GM18499 (cell line): ENCODE results near the gene CCDC69.
A peak's percentile ranks its signal among the peaks of the same experiment; 100 is the strongest.

Source experiments
- ATAC-seq: cut with Tn5 transposase; IDR thresholded peaks from one replicate; pipeline ENCODE4 v1.9.1; 2021; ENCODE audit warnings: moderate number of reproducible peaks; ENCODE audit not compliant: insufficient read depth, unreplicated experiment

Gene CCDC69

GRCh38 chr5:151224372-151224771 lies 480 bp upstream of the CCDC69 start:
- ATAC-seq: no peak

- no peak for ATAC-seq
Observed at GRCh38 chr5:151222790-151223446, 974 bp downstream of the CCDC69 start.

DNA sequence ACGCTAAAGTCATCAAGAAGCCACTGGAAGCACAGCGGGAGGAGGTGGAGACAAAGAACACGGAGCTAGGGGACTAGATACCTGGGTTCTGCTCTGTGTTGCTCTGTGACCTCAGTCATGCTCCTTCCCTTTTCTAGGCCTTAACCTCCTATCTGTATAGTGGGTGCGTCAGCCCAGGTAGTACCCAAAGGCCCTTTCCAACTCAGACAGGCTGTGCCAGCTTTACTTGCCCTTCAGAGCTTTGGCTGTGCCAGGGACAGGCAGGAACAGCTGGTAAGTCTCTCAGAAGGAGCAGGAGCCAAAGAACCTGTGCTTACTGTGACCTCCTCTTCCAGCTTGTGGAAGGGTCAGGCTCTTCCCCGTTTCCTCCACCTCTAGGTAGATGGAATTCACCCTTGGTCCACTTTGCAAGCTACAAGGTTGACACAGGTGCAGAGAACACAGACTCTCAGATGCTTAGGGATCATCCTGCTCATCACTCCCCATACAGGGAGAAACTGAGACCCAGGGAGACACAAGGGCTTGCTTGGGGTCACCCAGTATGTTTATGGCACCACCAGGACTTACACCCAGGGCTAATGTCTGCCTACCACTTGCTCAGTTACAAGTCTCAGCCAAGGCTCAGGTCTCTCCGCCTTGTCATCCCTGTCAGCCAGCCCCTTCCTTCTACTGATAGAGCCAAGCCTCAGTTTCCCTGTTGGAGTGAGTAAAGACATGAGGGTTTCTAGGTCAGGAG lies 1.7 kb downstream of the CCDC69 start:
- ATAC-seq: no peak

GRCh38 chr5:151221574-151221973 lies 2.3 kb downstream of the CCDC69 start:
- ATAC-seq: no peak

DNA sequence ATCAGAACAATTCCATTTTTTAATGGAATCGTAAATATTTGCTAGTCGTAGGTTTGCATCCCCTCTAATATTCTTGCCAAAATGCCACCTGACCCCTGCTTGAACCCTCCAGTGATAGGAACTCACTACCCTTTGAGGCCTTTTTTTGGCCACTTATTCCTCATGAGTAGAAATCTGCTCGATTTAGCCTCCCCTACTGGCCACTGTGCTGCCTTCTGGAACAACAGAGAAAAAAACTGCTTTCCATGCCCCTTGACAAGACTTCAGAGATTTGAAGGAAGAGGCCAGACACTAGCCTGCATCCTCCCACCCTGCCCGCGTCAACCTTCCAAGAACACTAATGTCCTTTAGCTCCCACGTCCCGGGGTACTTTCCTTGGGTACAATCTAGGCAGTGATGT lies 4.1 kb downstream of the CCDC69 start:
- no peak for ATAC-seq

DNA sequence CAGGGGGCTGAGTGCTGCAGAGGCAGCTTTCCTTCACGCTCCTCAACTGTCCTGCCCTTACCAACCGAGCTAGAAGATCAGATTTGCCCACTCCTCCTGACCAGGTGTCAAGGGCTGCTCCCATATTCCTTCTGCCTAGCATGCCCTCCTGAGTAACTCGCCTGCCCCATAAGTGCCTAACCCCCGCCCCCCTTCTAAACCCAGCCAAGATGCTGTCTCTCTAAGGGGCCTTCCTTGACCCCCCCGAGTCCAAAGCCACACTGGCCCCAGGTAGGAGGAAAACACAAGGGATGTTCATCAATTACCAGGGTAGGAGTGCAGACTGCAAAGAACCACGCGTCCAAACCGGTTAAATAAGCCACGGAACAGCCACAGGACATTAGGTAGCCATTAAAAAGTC lies 4.8 kb downstream of the CCDC69 start:
- no peak for ATAC-seq

GRCh38 chr5:151218177-151218576 lies 5.7 kb downstream of the CCDC69 start:
- ATAC-seq: no peak

DNA sequence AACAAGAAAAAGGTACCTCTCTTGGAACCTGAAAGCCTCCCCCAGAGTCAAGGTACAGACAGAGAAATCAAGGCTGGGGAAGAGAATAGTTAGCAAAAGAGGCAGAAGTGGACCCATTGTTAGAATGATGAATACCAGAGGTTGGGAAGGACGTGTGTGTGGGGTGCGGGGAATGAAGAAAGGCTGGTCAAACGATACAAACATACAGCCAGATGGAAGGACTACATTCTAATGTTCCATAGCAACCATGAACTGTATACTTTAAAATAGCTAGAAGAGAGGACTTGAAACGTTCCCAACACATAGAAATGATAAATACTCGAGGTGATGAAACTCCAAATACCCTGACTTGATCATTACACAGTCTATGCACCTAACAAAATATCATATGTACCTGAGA lies 7.1 kb downstream of the CCDC69 start:
- ATAC-seq: no peak

- ATAC-seq: no peak
Observed at GRCh38 chr5:151215546-151215880, 8.4 kb downstream of the CCDC69 start.

DNA sequence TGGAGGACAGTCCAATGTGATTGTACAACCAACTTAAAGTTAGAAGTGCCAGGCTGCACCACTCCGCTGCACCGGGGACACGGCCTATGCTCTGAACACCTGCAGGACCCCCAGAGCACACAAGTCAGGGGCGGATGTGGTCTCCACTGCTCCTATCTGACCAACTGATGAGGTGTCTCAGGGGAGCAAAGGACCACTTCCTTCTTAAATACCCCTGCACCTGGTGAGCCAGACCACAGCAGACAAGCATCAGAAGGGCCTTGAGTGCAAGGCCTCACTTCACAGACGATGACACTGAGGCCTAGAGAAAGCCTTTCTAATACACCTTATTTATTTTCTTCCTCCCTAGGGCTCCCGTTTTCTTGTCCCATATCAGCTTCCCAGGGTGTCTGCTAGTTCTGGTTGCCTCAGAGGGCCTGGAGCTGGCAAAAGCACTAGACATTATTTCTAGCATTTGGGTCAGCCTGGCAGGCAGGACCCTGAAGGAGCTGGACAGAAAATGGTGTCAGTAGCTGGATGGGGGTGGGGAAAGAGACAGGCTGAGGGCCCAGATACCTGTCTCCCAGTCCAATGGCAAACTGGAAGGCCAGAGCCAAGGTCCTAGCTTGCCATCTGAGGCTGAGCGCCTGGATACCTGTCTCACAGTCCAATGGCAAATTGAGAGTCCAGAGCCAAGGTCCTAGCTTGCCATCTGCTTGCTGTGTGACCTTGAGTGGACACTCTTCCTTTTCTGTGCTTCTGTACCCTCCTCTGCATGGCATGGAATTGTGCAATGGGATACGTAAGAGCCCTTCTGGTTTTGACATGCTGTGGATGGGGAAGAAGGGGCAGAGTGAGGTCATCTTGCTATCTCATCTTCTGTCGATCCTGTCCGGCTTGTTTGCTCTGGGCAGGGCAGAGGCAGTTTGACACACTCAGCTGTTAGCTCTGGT lies 9.0 kb downstream of the CCDC69 start:
- ATAC-seq: peak; percentile 36

- ATAC-seq: peak; percentile 57
Observed at GRCh38 chr5:151213803-151214613, 9.9 kb downstream of the CCDC69 start.

DNA sequence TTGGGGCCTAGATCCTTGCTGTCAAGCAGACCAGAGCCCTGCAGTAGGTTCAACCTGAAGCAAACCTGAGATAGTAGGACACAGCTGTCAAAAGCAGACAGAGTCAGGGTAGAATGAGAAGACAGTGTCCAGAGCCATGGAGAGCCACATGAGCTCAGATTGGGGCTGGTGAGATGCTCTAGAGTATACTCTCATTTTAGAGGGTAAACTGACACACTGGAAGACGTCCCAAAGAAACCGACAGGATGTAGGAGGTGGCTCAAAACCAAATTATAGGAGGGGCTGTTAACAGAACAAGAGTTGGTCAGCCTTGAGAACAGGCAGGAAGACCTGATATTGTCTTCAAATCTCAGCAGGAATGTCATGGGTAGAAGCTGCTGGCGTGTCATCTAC lies 11.5 kb downstream of the CCDC69 start:
- no peak for ATAC-seq

DNA sequence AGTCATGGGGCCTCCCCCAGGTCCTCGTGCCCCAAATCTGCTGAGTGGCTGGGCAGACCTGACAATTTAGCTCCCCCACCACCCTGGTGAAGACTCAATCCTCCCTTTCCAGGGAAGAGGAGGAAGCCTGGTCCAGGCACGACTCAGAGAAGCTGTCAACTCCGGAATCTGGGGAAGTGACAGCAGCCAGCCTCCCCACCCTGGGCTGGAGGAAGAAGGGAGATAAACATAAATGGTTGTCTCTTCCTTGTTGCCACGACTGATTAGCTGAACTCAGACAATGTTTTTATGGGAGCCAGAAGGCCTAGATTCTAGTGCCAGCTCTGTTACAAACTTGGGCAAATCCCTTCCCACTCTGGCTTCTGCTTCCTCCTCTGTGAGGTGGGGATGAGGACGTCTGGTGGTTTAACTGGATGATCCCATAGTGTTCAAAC lies 15.4 kb downstream of the CCDC69 start:
- no peak for ATAC-seq

DNA sequence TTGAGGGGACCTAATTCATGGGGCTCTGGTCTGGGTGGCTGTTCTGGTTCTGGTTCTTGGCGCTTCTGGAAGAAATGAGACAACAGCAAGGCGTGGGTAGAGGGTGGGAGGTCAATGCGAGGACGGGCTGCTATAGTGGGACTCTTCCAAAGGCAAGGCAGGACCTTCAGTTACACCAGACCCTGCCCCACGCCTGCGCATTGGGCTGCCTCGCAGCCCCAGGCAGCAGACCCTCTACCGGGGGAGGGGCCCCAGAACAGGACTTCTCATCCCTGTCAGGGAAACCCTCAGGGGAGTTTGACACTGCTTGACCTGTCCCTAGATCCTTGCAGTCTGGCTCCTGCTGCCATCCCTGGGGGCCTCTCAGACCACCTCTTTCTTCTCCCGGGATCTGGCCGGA lies 18.5 kb downstream of the CCDC69 start:
- no peak for ATAC-seq

GRCh38 chr5:151204051-151204450 lies 19.8 kb downstream of the CCDC69 start:
- no peak for ATAC-seq

DNA sequence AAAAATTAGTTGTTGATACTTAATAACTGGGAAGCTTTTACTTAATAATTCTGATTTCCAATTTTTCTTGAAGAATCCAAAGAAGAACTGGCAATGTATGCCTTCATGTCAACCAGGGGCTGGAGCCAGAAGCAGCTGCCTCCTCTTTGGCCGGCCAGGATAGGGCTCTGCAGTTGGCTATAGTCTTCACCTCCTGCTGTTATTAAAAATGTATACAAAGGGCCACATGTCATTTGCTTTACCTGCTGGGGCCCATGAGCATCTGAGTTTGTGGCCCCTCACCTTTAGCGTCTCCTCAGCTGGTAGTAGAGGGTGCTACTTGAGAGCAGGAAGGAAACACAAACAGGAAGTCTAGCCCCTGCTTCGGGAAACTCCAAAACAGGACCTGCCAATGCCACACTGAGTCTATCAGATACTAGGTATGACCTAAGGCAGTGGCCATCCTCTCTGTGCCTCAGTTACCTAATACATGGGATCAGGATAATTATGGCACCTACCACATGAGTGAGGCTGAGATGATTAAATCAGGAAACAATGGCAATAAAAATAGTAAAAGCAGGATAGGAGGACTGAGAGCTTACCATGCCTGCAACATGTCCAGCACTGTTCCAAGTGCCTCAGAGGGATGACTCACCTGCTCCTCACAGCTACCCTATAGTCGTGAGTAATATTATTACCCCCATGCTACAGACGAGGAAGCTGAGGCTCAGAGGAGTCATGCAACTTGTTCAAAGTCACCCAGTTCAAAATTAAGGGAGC lies 21.3 kb downstream of the CCDC69 start:
- ATAC-seq: no peak

- ATAC-seq: no peak
Observed at GRCh38 chr5:151200913-151201595, 22.8 kb downstream of the CCDC69 start.

DNA sequence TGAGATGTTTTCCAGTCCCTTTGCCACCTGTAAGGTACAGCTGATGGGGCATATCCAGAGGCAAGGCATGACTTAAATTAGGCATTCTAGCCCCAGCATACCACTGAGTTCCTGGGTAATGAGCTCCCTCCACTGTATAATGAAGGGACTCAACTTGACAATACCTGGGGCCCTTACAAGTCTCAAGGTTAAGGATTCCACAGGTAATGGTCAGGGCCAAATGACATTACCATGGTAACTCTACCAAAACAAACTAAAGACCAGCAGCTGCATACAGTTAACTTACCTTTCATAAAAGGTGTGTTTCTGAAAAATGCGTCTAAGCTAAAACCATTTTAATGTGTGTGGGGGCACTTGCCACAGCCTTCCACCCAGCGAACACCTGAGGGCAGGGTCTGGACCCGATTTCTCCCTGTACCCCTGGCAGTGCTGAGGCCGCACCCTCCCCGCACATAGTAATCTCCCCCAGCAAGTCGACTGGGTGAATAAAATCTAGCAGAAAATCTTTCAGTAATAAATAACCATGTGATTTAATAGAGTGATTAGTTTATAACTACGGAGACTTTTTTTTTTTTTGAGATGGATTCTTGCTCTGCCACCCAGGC lies 24.2 kb downstream of the CCDC69 start:
- no peak for ATAC-seq

DNA sequence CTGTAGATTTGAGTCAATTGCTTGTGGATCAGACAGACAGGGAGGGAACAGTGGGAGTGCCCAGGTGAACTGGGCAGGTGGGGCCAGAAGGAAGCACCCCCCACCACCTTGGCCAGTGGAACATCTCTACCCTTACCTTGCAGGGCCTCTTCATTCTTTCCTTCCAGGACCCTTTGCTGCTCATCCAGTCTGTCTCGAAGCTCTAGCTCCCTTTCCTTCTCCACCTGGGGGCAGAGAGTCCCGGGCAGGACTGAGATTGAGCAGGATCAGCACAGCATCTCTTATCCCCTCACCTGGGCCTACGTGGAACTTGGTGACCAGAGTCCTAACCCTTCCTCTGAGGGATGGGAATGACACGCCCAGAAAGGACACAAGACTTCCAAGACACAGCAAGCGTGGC lies 25.0 kb downstream of the CCDC69 start:
- no peak for ATAC-seq
